Measurements from ENCODE around the gene CGNL1.
A peak's percentile ranks its signal among the peaks of the same experiment; 100 is the strongest.

CGNL1 gene

GRCh38 chr15:57559875-57560274 lies 183.6 kb downstream of the CGNL1 start:
- Histone ChIP-seq H3K27ac (no peak overlapping the region), H3K4me1 (no peaks in the 10 kb centered on the region), H3K9ac (no peak overlapping the region), H3K4me3 (ENCODE audit: low read depth, low read length) (no peak overlapping the region), H3K9me3 (ENCODE audit: control insufficient read depth, low read length) (no peaks in the 10 kb centered on the region), H2AFZ (no peak overlapping the region), H3K4me2 (ENCODE audit: low read length) (no peak overlapping the region), H3K79me2 (no peaks in the 10 kb centered on the region), H3K27me3 (ENCODE audit: control insufficient read depth, insufficient read depth, low read length) (no peaks in the 10 kb centered on the region), H3K36me3 (ENCODE audit: control insufficient read depth, insufficient read depth, low read length) (no peaks in the 10 kb centered on the region)
- TF ChIP-seq CTCF (IDR thresholded peaks at IDR 0.05) = peak; percentile 49

GRCh38 chr15:57561041-57561711 lies 184.9 kb downstream of the CGNL1 start:
- Histone ChIP-seq H3K4me2 (ENCODE audit: low read length) (no peak overlapping the region), H3K4me3 (ENCODE audit: low read depth, low read length) (no peak overlapping the region), H3K9me3 (ENCODE audit: control insufficient read depth, low read length) (no peaks in the 10 kb centered on the region), H3K36me3 (ENCODE audit: control insufficient read depth, insufficient read depth, low read length) (no peaks in the 10 kb centered on the region), H3K79me2 (no peaks in the 10 kb centered on the region), H3K27ac (no peak overlapping the region), H3K4me1 (no peaks in the 10 kb centered on the region), H2AFZ (peak overlapping the region; percentile 22), H3K27me3 (ENCODE audit: control insufficient read depth, insufficient read depth, low read length) (no peaks in the 10 kb centered on the region), H3K9ac (no peak overlapping the region)
- TF ChIP-seq CTCF (IDR thresholded peaks at IDR 0.05) = peak; percentile 73

GRCh38 chr15:57562196-57562769 lies 186.0 kb downstream of the CGNL1 start:
- no peak overlapping the region for H3K9ac ChIP-seq
- no peak for TF ChIP-seq CTCF (IDR thresholded peaks at IDR 0.05)
- no peaks in the 10 kb centered on the region for H3K36me3 ChIP-seq (ENCODE audit: control insufficient read depth, insufficient read depth, low read length)
- no peak overlapping the region for H3K27ac ChIP-seq
- H3K4me3 ChIP-seq (ENCODE audit: low read depth, low read length) = no peak overlapping the region
- no peaks in the 10 kb centered on the region for H3K9me3 ChIP-seq (ENCODE audit: control insufficient read depth, low read length)
- no peaks in the 10 kb centered on the region for H3K4me1 ChIP-seq
- no peak overlapping the region for H3K4me2 ChIP-seq (ENCODE audit: low read length)
- no peak overlapping the region for H2AFZ ChIP-seq
- H3K27me3 ChIP-seq (ENCODE audit: control insufficient read depth, insufficient read depth, low read length) = no peaks in the 10 kb centered on the region
- no peaks in the 10 kb centered on the region for H3K79me2 ChIP-seq

GRCh38 chr15:57563416-57563815 lies 187.1 kb downstream of the CGNL1 start:
- no peak overlapping the region for H3K4me3 ChIP-seq (ENCODE audit: low read depth, low read length)
- H3K36me3 ChIP-seq (ENCODE audit: control insufficient read depth, insufficient read depth, low read length) = no peaks in the 10 kb centered on the region
- H3K4me2 ChIP-seq (ENCODE audit: low read length) = no peak overlapping the region
- no peaks in the 10 kb centered on the region for H3K4me1 ChIP-seq
- no peak overlapping the region for H3K9ac ChIP-seq
- H3K9me3 ChIP-seq (ENCODE audit: control insufficient read depth, low read length) = no peaks in the 10 kb centered on the region
- H3K79me2 ChIP-seq = no peaks in the 10 kb centered on the region
- no peak for TF ChIP-seq CTCF (IDR thresholded peaks at IDR 0.05)
- no peaks in the 10 kb centered on the region for H3K27me3 ChIP-seq (ENCODE audit: control insufficient read depth, insufficient read depth, low read length)
- H3K27ac ChIP-seq = no peak overlapping the region
- H2AFZ ChIP-seq = no peak overlapping the region

GRCh38 chr15:57565311-57565710 lies 189.0 kb downstream of the CGNL1 start:
- H3K79me2 ChIP-seq = no peaks in the 10 kb centered on the region
- H3K4me2 ChIP-seq (ENCODE audit: low read length) = no peak overlapping the region
- H3K27ac ChIP-seq = no peak overlapping the region
- TF ChIP-seq CTCF (IDR thresholded peaks at IDR 0.05) = no peak
- H3K4me1 ChIP-seq = no peaks in the 10 kb centered on the region
- H3K36me3 ChIP-seq (ENCODE audit: control insufficient read depth, insufficient read depth, low read length) = no peaks in the 10 kb centered on the region
- H3K27me3 ChIP-seq (ENCODE audit: control insufficient read depth, insufficient read depth, low read length) = no peaks in the 10 kb centered on the region
- H3K9me3 ChIP-seq (ENCODE audit: control insufficient read depth, low read length) = no peaks in the 10 kb centered on the region
- H3K4me3 ChIP-seq (ENCODE audit: low read depth, low read length) = no peak overlapping the region
- H3K9ac ChIP-seq = no peak overlapping the region
- no peak overlapping the region for H2AFZ ChIP-seq

All from parathyroid adenoma (tissue), 2 donors.